Subcutaneous adipose tissue (tissue), 4 donors: ENCODE measurements around the gene IGSF9. TPM values are rescaled to one million over a fixed set of nuclear protein-coding genes. Genes with fewer than 3 reads are reported as not detected.

ENCODE experiments used
- total RNA-seq, 4 donors: library from RNA; depleted of rRNA; stranded (reverse); fragments of >200 nt; gene quantifications; one replicate each; pipeline ENCODE4 v1.1.0, GENCODE V29; 2016
- TF ChIP-seq, protein P1 (sequence below): fragments of 450-650 bp; IDR thresholded peaks from one replicate; pipeline ENCODE4 v1.5.1; 2016; ENCODE audit warnings: low read depth, mild to moderate bottlenecking, control low read depth, antibody characterized with exemption, moderate library complexity

IGSF9 gene
- total RNA-seq, 4 donors from 2014 or later = 0.17 to 0.33 TPM; not detected in 2

GRCh38 chr1:159989581-159989980, 44.2 kb upstream of the IGSF9 start:
- TF ChIP-seq, protein P1, sequence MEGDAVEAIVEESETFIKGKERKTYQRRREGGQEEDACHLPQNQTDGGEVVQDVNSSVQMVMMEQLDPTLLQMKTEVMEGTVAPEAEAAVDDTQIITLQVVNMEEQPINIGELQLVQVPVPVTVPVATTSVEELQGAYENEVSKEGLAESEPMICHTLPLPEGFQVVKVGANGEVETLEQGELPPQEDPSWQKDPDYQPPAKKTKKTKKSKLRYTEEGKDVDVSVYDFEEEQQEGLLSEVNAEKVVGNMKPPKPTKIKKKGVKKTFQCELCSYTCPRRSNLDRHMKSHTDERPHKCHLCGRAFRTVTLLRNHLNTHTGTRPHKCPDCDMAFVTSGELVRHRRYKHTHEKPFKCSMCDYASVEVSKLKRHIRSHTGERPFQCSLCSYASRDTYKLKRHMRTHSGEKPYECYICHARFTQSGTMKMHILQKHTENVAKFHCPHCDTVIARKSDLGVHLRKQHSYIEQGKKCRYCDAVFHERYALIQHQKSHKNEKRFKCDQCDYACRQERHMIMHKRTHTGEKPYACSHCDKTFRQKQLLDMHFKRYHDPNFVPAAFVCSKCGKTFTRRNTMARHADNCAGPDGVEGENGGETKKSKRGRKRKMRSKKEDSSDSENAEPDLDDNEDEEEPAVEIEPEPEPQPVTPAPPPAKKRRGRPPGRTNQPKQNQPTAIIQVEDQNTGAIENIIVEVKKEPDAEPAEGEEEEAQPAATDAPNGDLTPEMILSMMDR = no peak

- TF ChIP-seq, protein P1 = no peak
These were observed 42.6 kb upstream of the IGSF9 start for GRCh38 chr1:159988006-159988405.

GRCh38 chr1:159987186-159987585, 41.8 kb upstream of the IGSF9 start:
- TF ChIP-seq, protein P1 = no peak

DNA sequence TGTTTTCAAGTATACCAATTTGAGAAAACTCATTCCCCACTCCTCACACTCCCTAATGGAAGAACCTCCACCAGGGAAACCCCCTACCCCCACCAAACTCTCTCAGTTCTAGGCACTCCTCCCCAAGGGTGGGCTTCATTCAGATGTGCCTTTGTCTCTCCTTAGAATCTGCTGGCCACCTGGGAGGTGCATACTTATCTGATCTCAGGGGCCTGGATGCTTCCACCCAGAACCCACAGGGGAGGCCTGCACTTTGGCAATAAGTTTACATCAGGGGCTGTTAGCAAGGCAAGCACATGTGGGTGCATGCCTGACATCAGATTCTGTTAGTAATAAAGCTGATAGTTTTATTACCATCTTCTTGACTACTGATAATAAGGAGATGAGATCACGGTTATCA, 41.1 kb upstream of the IGSF9 start:
- TF ChIP-seq, protein P1 = no peak

- TF ChIP-seq, protein P1 = no peak
These were observed 40.7 kb upstream of the IGSF9 start for GRCh38 chr1:159986093-159986492.

DNA sequence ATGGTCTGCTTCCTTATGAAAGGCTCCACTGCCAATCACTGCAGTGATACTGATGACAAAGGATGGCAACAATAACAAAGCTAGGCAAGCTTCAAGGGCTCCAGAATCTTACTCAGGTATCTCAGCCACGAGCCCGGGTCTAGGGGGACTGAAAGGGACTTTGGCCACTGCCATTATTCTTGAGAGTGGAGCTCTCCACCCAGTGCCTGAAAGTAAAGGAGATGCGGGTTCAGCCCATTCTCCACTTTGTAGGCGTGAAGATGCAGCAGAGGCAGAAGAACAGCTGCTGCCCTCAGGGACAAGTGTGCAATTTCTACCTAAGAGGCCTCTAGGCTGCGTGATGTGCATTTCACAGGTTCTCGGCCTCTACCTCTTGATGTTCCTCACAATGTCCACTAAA, 40.1 kb upstream of the IGSF9 start:
- TF ChIP-seq, protein P1 = no peak

DNA sequence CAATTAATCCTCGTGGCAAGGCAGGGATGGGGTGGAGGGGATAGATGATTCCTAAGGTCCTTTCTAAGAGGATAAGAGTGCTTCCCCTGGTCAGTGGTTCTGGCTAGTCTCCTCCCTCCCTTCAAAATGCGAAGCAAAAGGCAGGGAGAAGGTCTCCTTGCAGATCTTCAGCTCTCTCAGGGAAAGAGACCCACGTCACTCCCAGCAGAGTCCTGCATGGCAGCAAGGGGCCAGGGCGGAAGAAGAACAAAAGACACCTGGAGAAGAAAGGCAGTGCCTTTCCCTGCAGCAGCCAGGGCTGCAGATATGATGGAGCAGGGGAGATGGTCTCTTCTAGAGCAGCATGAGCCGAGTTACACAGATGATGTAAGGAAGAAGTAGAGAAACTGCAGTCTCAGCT, 38.3 kb upstream of the IGSF9 start:
- TF ChIP-seq, protein P1 = no peak

DNA sequence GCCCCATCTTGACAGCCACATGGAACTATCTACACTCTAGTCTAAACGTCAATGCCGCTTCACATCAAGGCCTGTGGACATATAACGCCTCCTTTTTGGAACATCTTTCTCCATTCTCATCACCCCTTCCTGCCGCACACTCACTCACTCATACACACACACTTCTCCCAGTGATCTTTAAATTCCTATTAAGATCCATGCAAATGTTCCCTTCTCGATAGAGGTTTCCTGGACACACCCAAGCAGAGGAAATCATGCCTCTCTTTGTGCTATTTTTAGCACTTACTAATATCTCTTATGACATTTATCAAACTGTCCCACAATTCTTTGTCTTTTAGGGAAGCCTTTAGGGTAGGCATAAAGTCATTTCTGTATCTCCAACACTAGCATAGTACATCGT, 36.9 kb upstream of the IGSF9 start:
- TF ChIP-seq, protein P1 = no peak
